ENCODE results near the gene RUSC2. TPM values are rescaled to one million over a fixed set of nuclear protein-coding genes. Genes with fewer than 3 reads are reported as not detected.

RUSC2 gene
- total RNA-seq, 6 donors from 2014 or later: 16.0 to 42.7 (median 28.0) TPM

- H3K4me3 ChIP-seq: no peak overlapping the region
- no peaks in the 10 kb centered on the region for H3K9me3 ChIP-seq
- ATAC-seq (ENCODE audit: low FRiP score in 2 of 2) (no peak), DNase-seq (no peak)
- 45 to 68% methylated on average over 1 of the region's 1 CpG for WGBS, 2 donors
- no peak overlapping the region for H3K27ac ChIP-seq
- peaks cover 0 to 3% (median 2%) of the 10 kb centered on the region in 4 donors for H3K4me1 ChIP-seq
- H3K27me3 ChIP-seq: no peaks in the 10 kb centered on the region
- no peaks in the 10 kb centered on the region for H3K36me3 ChIP-seq
- TF ChIP-seq POLR2A (IDR thresholded peaks at IDR 0.05) (no peak), EP300 (IDR thresholded peaks at IDR 0.05) (no peak), POLR2AphosphoS5 (IDR thresholded peaks at IDR 0.05) (no peak)
- TF ChIP-seq, protein P1, sequence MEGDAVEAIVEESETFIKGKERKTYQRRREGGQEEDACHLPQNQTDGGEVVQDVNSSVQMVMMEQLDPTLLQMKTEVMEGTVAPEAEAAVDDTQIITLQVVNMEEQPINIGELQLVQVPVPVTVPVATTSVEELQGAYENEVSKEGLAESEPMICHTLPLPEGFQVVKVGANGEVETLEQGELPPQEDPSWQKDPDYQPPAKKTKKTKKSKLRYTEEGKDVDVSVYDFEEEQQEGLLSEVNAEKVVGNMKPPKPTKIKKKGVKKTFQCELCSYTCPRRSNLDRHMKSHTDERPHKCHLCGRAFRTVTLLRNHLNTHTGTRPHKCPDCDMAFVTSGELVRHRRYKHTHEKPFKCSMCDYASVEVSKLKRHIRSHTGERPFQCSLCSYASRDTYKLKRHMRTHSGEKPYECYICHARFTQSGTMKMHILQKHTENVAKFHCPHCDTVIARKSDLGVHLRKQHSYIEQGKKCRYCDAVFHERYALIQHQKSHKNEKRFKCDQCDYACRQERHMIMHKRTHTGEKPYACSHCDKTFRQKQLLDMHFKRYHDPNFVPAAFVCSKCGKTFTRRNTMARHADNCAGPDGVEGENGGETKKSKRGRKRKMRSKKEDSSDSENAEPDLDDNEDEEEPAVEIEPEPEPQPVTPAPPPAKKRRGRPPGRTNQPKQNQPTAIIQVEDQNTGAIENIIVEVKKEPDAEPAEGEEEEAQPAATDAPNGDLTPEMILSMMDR (IDR thresholded peaks at IDR 0.05): no peak
Measured at GRCh38 chr9:35500130-35500748, 10.3 kb downstream of the RUSC2 start.

- no peak for ATAC-seq (ENCODE audit: low FRiP score in 2 of 2)
- no peaks in the 10 kb centered on the region for H3K36me3 ChIP-seq
- TF ChIP-seq POLR2AphosphoS5 (IDR thresholded peaks at IDR 0.05) (no peak), EP300 (IDR thresholded peaks at IDR 0.05) (no peak), POLR2A (IDR thresholded peaks at IDR 0.05) (no peak)
- TF ChIP-seq, protein P1 (IDR thresholded peaks at IDR 0.05): no peak
Measured at GRCh38 chr9:35501946-35502345, 12.0 kb downstream of the RUSC2 start.

DNA sequence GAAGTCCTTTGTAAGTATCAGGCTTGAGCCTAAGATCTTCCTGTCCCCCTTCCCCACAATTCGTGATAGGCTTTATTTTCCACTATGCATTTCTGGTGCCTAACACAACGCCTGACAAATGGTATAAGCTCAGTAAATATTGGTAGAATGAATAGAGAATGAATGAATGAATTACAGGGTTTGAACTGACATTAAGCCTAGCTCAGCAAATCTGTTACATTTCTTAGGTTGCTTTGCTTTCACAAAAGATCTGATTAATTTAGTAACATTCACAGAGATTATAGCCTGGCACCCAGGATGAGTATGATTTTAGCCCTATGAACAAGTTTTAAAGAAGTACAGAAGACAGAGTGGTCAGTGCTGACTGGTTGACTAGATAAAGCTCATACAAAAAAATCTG is 16.4 kb downstream of the RUSC2 start:
- no peaks in the 10 kb centered on the region for H3K9me3 ChIP-seq
- DNase-seq: no peak
- no peak for ATAC-seq (ENCODE audit: low FRiP score in 2 of 2)
- H3K27ac ChIP-seq: no peak overlapping the region
- no peaks in the 10 kb centered on the region for H3K27me3 ChIP-seq
- no peak overlapping the region for H3K4me3 ChIP-seq
- no peaks in the 10 kb centered on the region for H3K36me3 ChIP-seq
- WGBS, 2 donors: 88 to 94% methylated on average over 2 of the region's 2 CpGs
- H3K4me1 ChIP-seq: peaks cover 13 to 17% (median 16%) of the 10 kb centered on the region in 4 donors
- TF ChIP-seq, protein P1 (IDR thresholded peaks at IDR 0.05): no peak
- no peak for TF ChIP-seq POLR2AphosphoS5 (IDR thresholded peaks at IDR 0.05)
- no peak for TF ChIP-seq POLR2A (IDR thresholded peaks at IDR 0.05)
- no peak for TF ChIP-seq EP300 (IDR thresholded peaks at IDR 0.05)

More at GRCh38 chr9:35501946-35502345, 12.0 kb downstream of the RUSC2 start:
- no peaks in the 10 kb centered on the region for H3K9me3 ChIP-seq
- no peak overlapping the region for H3K27ac ChIP-seq
- no peaks in the 10 kb centered on the region for H3K27me3 ChIP-seq
- H3K4me1 ChIP-seq: peaks cover 0 to 3% (median 0%) of the 10 kb centered on the region in 4 donors
- DNase-seq: no peak
- no peak overlapping the region for H3K4me3 ChIP-seq
- 52 to 68% methylated on average over 1 of the region's 1 CpG for WGBS, 2 donors

- TF ChIP-seq, protein P1 (IDR thresholded peaks at IDR 0.05): no peak
- no peak for TF ChIP-seq POLR2AphosphoS5 (IDR thresholded peaks at IDR 0.05)
- no peak for TF ChIP-seq EP300 (IDR thresholded peaks at IDR 0.05)
- 56 to 60% methylated on average over 3 of the region's 3 CpGs for WGBS, 2 donors
- no peak for DNase-seq
Measured at GRCh38 chr9:35508069-35508468, 18.2 kb downstream of the RUSC2 start.

GRCh38 chr9:35510383-35510753 is 20.5 kb downstream of the RUSC2 start:
- no peaks in the 10 kb centered on the region for H3K9me3 ChIP-seq
- peaks cover 20 to 31% (median 23%) of the 10 kb centered on the region in 4 donors for H3K4me1 ChIP-seq
- ATAC-seq (ENCODE audit: low FRiP score in 2 of 2) (peak; percentile 8 to 20), DNase-seq (no peak)
- TF ChIP-seq POLR2A (IDR thresholded peaks at IDR 0.05) (no peak), POLR2AphosphoS5 (IDR thresholded peaks at IDR 0.05) (no peak), EP300 (IDR thresholded peaks at IDR 0.05) (no peak)
- TF ChIP-seq, protein P1 (IDR thresholded peaks at IDR 0.05): no peak
- H3K27me3 ChIP-seq: no peaks in the 10 kb centered on the region
- peak overlapping the region; percentile 67 to 85 (median 72) for H3K27ac ChIP-seq
- WGBS, 2 donors: 28 to 37% methylated on average over 3 of the region's 3 CpGs
- H3K4me3 ChIP-seq: no peak overlapping the region
- no peaks in the 10 kb centered on the region for H3K36me3 ChIP-seq

More at GRCh38 chr9:35508069-35508468, 18.2 kb downstream of the RUSC2 start:
- Histone ChIP-seq H3K4me1 (peaks cover 20 to 31% (median 23%) of the 10 kb centered on the region in 4 donors), H3K4me3 (no peak overlapping the region), H3K36me3 (no peaks in the 10 kb centered on the region), H3K9me3 (no peaks in the 10 kb centered on the region), H3K27me3 (no peaks in the 10 kb centered on the region), H3K27ac (no peak overlapping the region)
- no peak for ATAC-seq (ENCODE audit: low FRiP score in 2 of 2)

All from upper lobe of left lung (tissue), 6 donors.